Muscle layer of duodenum (tissue), 2 donors: ENCODE measurements around the gene CSF2RB.

Source experiments
- H3K27ac ChIP-seq: one replicate; pipeline ENCODE4 v1.7.0; 2013; ENCODE audit warnings: mild to moderate bottlenecking, low read length
- H3K27me3 ChIP-seq: one replicate; pipeline ENCODE4 v1.7.0; 2013; ENCODE audit warnings: low read depth, mild to moderate bottlenecking, control low read depth, low read length
- H3K36me3 ChIP-seq, 2 donors: one replicate each; pipeline ENCODE4 v1.7.0; 2013; ENCODE audit warnings: low read length in 2 of 2, control low read depth in 1 of 2, mild to moderate bottlenecking in 1 of 2; ENCODE audit not compliant: insufficient read depth in 2 of 2, control insufficient read depth in 1 of 2
- H3K4me1 ChIP-seq, 2 donors: one replicate each; pipeline ENCODE4 v1.7.0; 2013; ENCODE audit warnings: low read length in 2 of 2, mild to moderate bottlenecking in 2 of 2, control low read depth in 1 of 2, moderate library complexity in 1 of 2; ENCODE audit not compliant: insufficient read depth in 2 of 2, control insufficient read depth in 1 of 2
- H3K4me3 ChIP-seq, 2 donors: one replicate each; pipeline ENCODE4 v1.7.0; 2013; ENCODE audit warnings: low read length in 2 of 2, low read depth in 1 of 2, mild to moderate bottlenecking in 1 of 2
- H3K9me3 ChIP-seq, 2 donors: one replicate each; pipeline ENCODE4 v1.7.0; 2013; ENCODE audit warnings: low read length in 2 of 2, control low read depth in 1 of 2, mild to moderate bottlenecking in 1 of 2; ENCODE audit not compliant: control insufficient read depth in 1 of 2
- donor health status: healthy.

Gene CSF2RB

GRCh38 chr22:36964106-36964505 is 50.7 kb downstream of the CSF2RB start:
- peaks cover 4% of the 10 kb centered on the region for H3K27me3 ChIP-seq
- H3K4me1 ChIP-seq: no peaks in the 10 kb centered on the region
- H3K9me3 ChIP-seq: no peaks in the 10 kb centered on the region
- H3K27ac ChIP-seq: no peak overlapping the region
- no peak overlapping the region for H3K4me3 ChIP-seq
- no peaks in the 10 kb centered on the region for H3K36me3 ChIP-seq

- Histone ChIP-seq H3K36me3 (no peaks in the 10 kb centered on the region), H3K9me3 (no peaks in the 10 kb centered on the region), H3K27ac (no peak overlapping the region), H3K4me1 (no peaks in the 10 kb centered on the region), H3K4me3 (no peak overlapping the region), H3K27me3 (no peaks in the 10 kb centered on the region)
These were observed 52.3 kb downstream of the CSF2RB start for GRCh38 chr22:36965696-36966095.

GRCh38 chr22:36966851-36967540 is 53.6 kb downstream of the CSF2RB start:
- Histone ChIP-seq H3K4me1 (peaks cover 0 to 11% of the 10 kb centered on the region in 2 donors), H3K36me3 (no peaks in the 10 kb centered on the region), H3K4me3 (no peak overlapping the region), H3K27me3 (no peaks in the 10 kb centered on the region), H3K27ac (no peak overlapping the region), H3K9me3 (no peaks in the 10 kb centered on the region)

GRCh38 chr22:36968249-36968964 is 55.0 kb downstream of the CSF2RB start:
- no peaks in the 10 kb centered on the region for H3K9me3 ChIP-seq
- H3K4me1 ChIP-seq: peaks cover 0 to 12% of the 10 kb centered on the region in 2 donors
- H3K27ac ChIP-seq: no peak overlapping the region
- H3K4me3 ChIP-seq: no peak overlapping the region
- no peaks in the 10 kb centered on the region for H3K36me3 ChIP-seq
- no peaks in the 10 kb centered on the region for H3K27me3 ChIP-seq

GRCh38 chr22:36971341-36972125 is 58.1 kb downstream of the CSF2RB start:
- no peak overlapping the region for H3K27ac ChIP-seq

GRCh38 chr22:36976606-36977005 is 63.2 kb downstream of the CSF2RB start:
- H3K36me3 ChIP-seq: no peaks in the 10 kb centered on the region
- peaks cover 0 to 11% of the 10 kb centered on the region in 2 donors for H3K4me1 ChIP-seq
- no peak overlapping the region for H3K27ac ChIP-seq
- H3K4me3 ChIP-seq: no peak overlapping the region
- H3K9me3 ChIP-seq: no peaks in the 10 kb centered on the region
- H3K27me3 ChIP-seq: no peaks in the 10 kb centered on the region

More at GRCh38 chr22:36971341-36972125, 58.1 kb downstream of the CSF2RB start:
- Histone ChIP-seq H3K4me3 (no peak overlapping the region), H3K9me3 (no peaks in the 10 kb centered on the region), H3K4me1 (peaks cover 0 to 12% of the 10 kb centered on the region in 2 donors), H3K36me3 (no peaks in the 10 kb centered on the region), H3K27me3 (no peaks in the 10 kb centered on the region)

- Histone ChIP-seq H3K27ac (no peak overlapping the region), H3K27me3 (no peaks in the 10 kb centered on the region), H3K9me3 (no peaks in the 10 kb centered on the region), H3K4me1 (peaks cover 0 to 7% of the 10 kb centered on the region in 2 donors), H3K4me3 (peak overlapping the region; percentile 56 to 62), H3K36me3 (no peaks in the 10 kb centered on the region)
These were observed 64.0 kb downstream of the CSF2RB start for GRCh38 chr22:36977401-36977861.

GRCh38 chr22:36977947-36978660 is 64.7 kb downstream of the CSF2RB start:
- Histone ChIP-seq H3K27ac (no peak overlapping the region), H3K4me3 (peak overlapping the region; percentile 56 to 62), H3K27me3 (no peaks in the 10 kb centered on the region), H3K36me3 (no peaks in the 10 kb centered on the region), H3K9me3 (no peaks in the 10 kb centered on the region), H3K4me1 (peaks cover 0 to 7% of the 10 kb centered on the region in 2 donors)

GRCh38 chr22:36979016-36979910 is 65.8 kb downstream of the CSF2RB start:
- H3K9me3 ChIP-seq: no peaks in the 10 kb centered on the region
- H3K27ac ChIP-seq: no peak overlapping the region
- H3K36me3 ChIP-seq: no peaks in the 10 kb centered on the region
- H3K4me3 ChIP-seq: no peak overlapping the region
- H3K4me1 ChIP-seq: peaks cover 0 to 7% of the 10 kb centered on the region in 2 donors
- no peaks in the 10 kb centered on the region for H3K27me3 ChIP-seq

- Histone ChIP-seq H3K36me3 (no peaks in the 10 kb centered on the region), H3K4me3 (no peak overlapping the region), H3K27ac (no peak overlapping the region), H3K27me3 (no peaks in the 10 kb centered on the region), H3K4me1 (peaks cover 0 to 7% of the 10 kb centered on the region in 2 donors), H3K9me3 (peaks cover 7 to 12% of the 10 kb centered on the region in 2 donors)
These were observed 67.9 kb downstream of the CSF2RB start for GRCh38 chr22:36981247-36981775.
